Measurements from ENCODE around the gene CIDEB. TPM values are rescaled to one million over a fixed set of nuclear protein-coding genes. Genes with fewer than 3 reads are reported as not detected.

Gene CIDEB
- total and polyA plus RNA-seq, 2 of the 13 experiments (the other 11 are each of a cell fraction or from before 2014, with no cell fraction given): 35.8 to 110 TPM

GRCh38 chr14:24307575-24308341, at the start of gene CIDEB (continued):
- TF ChIP-seq DZIP1 (CRISPR knock-in tag; IDR thresholded peaks at IDR 0.05) (peak; percentile 95), ZNF703 (CRISPR knock-in tag; IDR thresholded peaks at IDR 0.05; ENCODE audit: borderline replicate concordance) (no peak), ZNF747 (CRISPR knock-in tag; IDR thresholded peaks at IDR 0.05; ENCODE audit: borderline replicate concordance) (peak; percentile 12; the same call in 1 of the 2 replicates), ATF5 (CRISPR knock-in tag; IDR thresholded peaks at IDR 0.05; ENCODE audit: low read depth) (peak; percentile 63), NFAT5 (CRISPR knock-in tag; IDR thresholded peaks at IDR 0.05) (peak; percentile 78; the same call in 1 of the 2 replicates), ATM (IDR thresholded peaks at IDR 0.05; ENCODE audit: borderline replicate concordance) (no peak; the same call in 1 of the 2 replicates), KIAA2018 (CRISPR knock-in tag; IDR thresholded peaks at IDR 0.05; ENCODE audit: borderline replicate concordance) (no peak; the same call in 1 of the 2 replicates), ATF3 (CRISPR knock-in tag; IDR thresholded peaks at IDR 0.05) (peak; percentile 95), PHB2 (IDR thresholded peaks at IDR 0.05; ENCODE audit: partially characterized antibody) (no peak), ZSCAN29 (CRISPR knock-in tag; conservative IDR thresholded peaks at IDR 0.05) (peak; percentile 90)

All from HepG2 (cell line).